DMS53 treated with DMSO at 0.1 percent for 48 hours (cell line): Measurements from ENCODE around the gene RPSA.
A peak's percentile ranks its signal among the peaks of the same experiment; 100 is the strongest.
"Not testable (repeated sequence)": the region's sequence is repeated elsewhere in the genome, so short reads cannot be mapped to it uniquely, and the experiment has no call there.

Experiments used
- DNase-seq: peaks from one replicate; lab custom pipeline; 2025; ENCODE audit not compliant: unreplicated experiment; lab: John Stamatoyannopoulos, UW

Gene RPSA

GRCh38 chr3:39418556-39419225 lies 12.2 kb downstream of the RPSA start:
- not testable (repeated sequence) for DNase-seq

GRCh38 chr3:39419742-39420315 lies 13.3 kb downstream of the RPSA start:
- DNase-seq, result no peak

- no peak for DNase-seq
Measured at GRCh38 chr3:39420543-39420942, 14.0 kb downstream of the RPSA start.

- DNase-seq, result no peak
Measured at GRCh38 chr3:39423436-39423970, 17.0 kb downstream of the RPSA start.

- DNase-seq, result no peak
Measured at GRCh38 chr3:39426312-39426711, 19.8 kb downstream of the RPSA start.

- no peak for DNase-seq
Measured at GRCh38 chr3:39427506-39427905, 21.0 kb downstream of the RPSA start.

- no peak for DNase-seq
Measured at GRCh38 chr3:39428745-39429201, 22.3 kb downstream of the RPSA start.

- DNase-seq, result no peak
Measured at GRCh38 chr3:39429466-39429865, 22.9 kb downstream of the RPSA start.

- DNase-seq, result no peak
Measured at GRCh38 chr3:39432342-39432741, 25.8 kb downstream of the RPSA start.

- no peak for DNase-seq
Measured at GRCh38 chr3:39433642-39434041, 27.1 kb downstream of the RPSA start.

- DNase-seq, result no peak
Measured at GRCh38 chr3:39434574-39434973, 28.1 kb downstream of the RPSA start.

- no peak for DNase-seq
Measured at GRCh38 chr3:39435006-39435748, 28.7 kb downstream of the RPSA start.

GRCh38 chr3:39438880-39439279 lies 32.4 kb downstream of the RPSA start:
- DNase-seq, result no peak

GRCh38 chr3:39440316-39440715 lies 33.8 kb downstream of the RPSA start:
- no peak for DNase-seq

GRCh38 chr3:39443530-39443929 lies 37.0 kb downstream of the RPSA start:
- DNase-seq, result no peak

GRCh38 chr3:39445927-39446326 lies 39.4 kb downstream of the RPSA start:
- no peak for DNase-seq

GRCh38 chr3:39446444-39446843 lies 39.9 kb downstream of the RPSA start:
- no peak for DNase-seq

GRCh38 chr3:39447637-39448483 lies 41.3 kb downstream of the RPSA start:
- DNase-seq, result peak; percentile 3

GRCh38 chr3:39448506-39449233 lies 42.1 kb downstream of the RPSA start:
- DNase-seq, result no peak

GRCh38 chr3:39449796-39450195 lies 43.3 kb downstream of the RPSA start:
- no peak for DNase-seq
